Right ventricle myocardium inferior (tissue), 1 donor: ENCODE measurements around the gene ZNF277. TPM values are rescaled to one million over a fixed set of nuclear protein-coding genes. Genes with fewer than 3 reads are reported as not detected.
"Not testable (repeated sequence)": the region's sequence is repeated elsewhere in the genome, so short reads cannot be mapped to it uniquely, and the experiment has no call there.

Experiments
- ATAC-seq: fragments of 200-7000 bp; cut with Tn5 transposase; one replicate; pipeline ENCODE4 v1.9.1; 2020; ENCODE audit warnings: mild to moderate bottlenecking, moderate library complexity
- DNase-seq: peaks from one replicate; pipeline ENCODE4 v3.0.0; 2021; ENCODE audit errors: missing footprints
- intact Hi-C: fragments of 100-400 bp; cut with DNase I; formaldehyde crosslinking; loops from one replicate; pipeline ENCODE4 v1.11.0; 2022
- total RNA-seq: library from RNA; stranded (reverse); fragmentation: NEBNext Ultra II Directional; extraction: Animal tissue kit (Norgen Biotek cat#: 25700); gene quantifications from one replicate; pipeline ENCODE4 v1.2.1, GENCODE V29; 2021
- donor health status: DM: no; HTN: yes; CAD: no; lungs with severe emphysema.

Gene ZNF277
- total RNA-seq, 1 donor from 2014 or later = 15.7 TPM

- peak; percentile 85 for ATAC-seq
- intact Hi-C loops = loop anchor here (2.0 kb wide), 1 partner anchor 26 kb away; the partner anchor contains the start of genes DOCK4 and ZNF277
- no peak for DNase-seq
These were observed 26.7 kb downstream of the ZNF277 start for GRCh38 chr7:112233048-112233697.

- DNase-seq = no peak
- no peak for ATAC-seq
- intact Hi-C loops = no loop called here
These were observed 27.7 kb downstream of the ZNF277 start for GRCh38 chr7:112234147-112234546.

- no peak for ATAC-seq
These were observed 30.1 kb downstream of the ZNF277 start for GRCh38 chr7:112236597-112236996.

GRCh38 chr7:112238330-112238729, 31.8 kb downstream of the ZNF277 start:
- DNase-seq (no peak), ATAC-seq (no peak)
- intact Hi-C loops = no loop called here

More at GRCh38 chr7:112236597-112236996, 30.1 kb downstream of the ZNF277 start:
- no peak for DNase-seq
- intact Hi-C loops = no loop called here

- intact Hi-C loops = no loop called here
- no peak for DNase-seq
- ATAC-seq = no peak
These were observed 32.5 kb downstream of the ZNF277 start for GRCh38 chr7:112238852-112239610.

GRCh38 chr7:112248598-112248997, 42.1 kb downstream of the ZNF277 start:
- ATAC-seq (no peak), DNase-seq (no peak)
- intact Hi-C loops = no loop called here

GRCh38 chr7:112249967-112250366, 43.5 kb downstream of the ZNF277 start:
- ATAC-seq, intact Hi-C loops, DNase-seq: not testable (repeated sequence)

- ATAC-seq (no peak), DNase-seq (no peak)
- intact Hi-C loops = no loop called here
These were observed 45.6 kb downstream of the ZNF277 start for GRCh38 chr7:112252141-112252540.

- ATAC-seq (no peak), DNase-seq (no peak)
- intact Hi-C loops = no loop called here
These were observed 46.2 kb downstream of the ZNF277 start for GRCh38 chr7:112252691-112253090.

GRCh38 chr7:112254156-112254555, 47.7 kb downstream of the ZNF277 start:
- intact Hi-C loops = no loop called here
- DNase-seq = no peak
- ATAC-seq = no peak

- intact Hi-C loops = no loop called here
These were observed 48.4 kb downstream of the ZNF277 start for GRCh38 chr7:112254709-112255387.

GRCh38 chr7:112255388-112255720, 48.9 kb downstream of the ZNF277 start:
- ATAC-seq = no peak
- intact Hi-C loops = no loop called here
- no peak for DNase-seq

More at GRCh38 chr7:112254709-112255387, 48.4 kb downstream of the ZNF277 start:
- no peak for DNase-seq
- no peak for ATAC-seq

- DNase-seq (no peak), ATAC-seq (no peak)
- intact Hi-C loops = no loop called here
These were observed 50.6 kb downstream of the ZNF277 start for GRCh38 chr7:112257073-112257472.

- ATAC-seq (no peak), DNase-seq (no peak)
- intact Hi-C loops = no loop called here
These were observed 54.4 kb downstream of the ZNF277 start for GRCh38 chr7:112260911-112261310.

- intact Hi-C loops = no loop called here
- DNase-seq (no peak), ATAC-seq (no peak)
These were observed 55.5 kb downstream of the ZNF277 start for GRCh38 chr7:112262036-112262435.

GRCh38 chr7:112262855-112263487, 56.5 kb downstream of the ZNF277 start:
- DNase-seq (no peak), ATAC-seq (no peak)
- intact Hi-C loops = no loop called here

- no peak for ATAC-seq
- no peak for DNase-seq
- intact Hi-C loops = no loop called here
These were observed 57.0 kb downstream of the ZNF277 start for GRCh38 chr7:112263519-112263918.

- no peak for DNase-seq
- intact Hi-C loops = no loop called here
- no peak for ATAC-seq
These were observed 59.6 kb downstream of the ZNF277 start for GRCh38 chr7:112266141-112266540.

GRCh38 chr7:112266595-112267270, 60.2 kb downstream of the ZNF277 start:
- intact Hi-C loops = no loop called here
- no peak for DNase-seq
- no peak for ATAC-seq
